H9 (cell line): ENCODE measurements around the gene FLT1. TPM values are rescaled to one million over a fixed set of nuclear protein-coding genes. Genes with fewer than 3 reads are reported as not detected.

ENCODE experiments used
- DNase-seq: peaks from one replicate; pipeline ENCODE4 v3.0.0-alpha.2; 2017
- H2AFZ ChIP-seq: one replicate; pipeline ENCODE4 v1.6.1; 2013; ENCODE audit warnings: mild to moderate bottlenecking, low read length, control low read depth, moderate library complexity
- H2AK5ac ChIP-seq: 2 replicates; pipeline ENCODE4 v1.6.1; 2013; ENCODE audit warnings: low read length, control low read depth, mixed read lengths; ENCODE audit not compliant: insufficient read length
- H2BK120ac ChIP-seq: one replicate; pipeline ENCODE4 v1.6.1; 2013; ENCODE audit warnings: low read depth, mild to moderate bottlenecking, low read length, control low read depth, inconsistent platforms; ENCODE audit not compliant: poor library complexity, severe bottlenecking
- H2BK12ac ChIP-seq: 2 replicates; pipeline ENCODE4 v1.6.1; 2013; ENCODE audit warnings: low read length, control low read depth, mixed read lengths, low read depth; ENCODE audit not compliant: insufficient read length
- H2BK15ac ChIP-seq: 2 replicates; pipeline ENCODE4 v1.6.1; 2013; ENCODE audit warnings: low read depth, low read length, control low read depth
- H2BK20ac ChIP-seq: one replicate; pipeline ENCODE4 v1.6.1; 2013; ENCODE audit warnings: low read depth, mild to moderate bottlenecking, low read length, control low read depth, inconsistent platforms; ENCODE audit not compliant: poor library complexity, severe bottlenecking
- H2BK5ac ChIP-seq: 2 replicates; pipeline ENCODE4 v1.6.1; 2013; ENCODE audit warnings: low read length, control low read depth, mixed read lengths; ENCODE audit not compliant: insufficient read length
- H3K14ac ChIP-seq: 2 replicates; pipeline ENCODE4 v1.6.1; 2013; ENCODE audit warnings: low read length, control low read depth; ENCODE audit not compliant: insufficient read depth
- H3K18ac ChIP-seq: 2 replicates; pipeline ENCODE4 v1.6.1; 2013; ENCODE audit warnings: low read depth, mild to moderate bottlenecking, mixed read lengths, low read length, control low read depth; ENCODE audit not compliant: insufficient read length
- H3K23ac ChIP-seq: 2 replicates; pipeline ENCODE4 v1.6.1; 2013; ENCODE audit warnings: low read length, control low read depth, mixed read lengths, low read depth; ENCODE audit not compliant: insufficient read length
- H3K23me2 ChIP-seq: 2 replicates; pipeline ENCODE4 v1.6.1; 2013; ENCODE audit warnings: low read depth, mild to moderate bottlenecking, mixed read lengths, low read length, control low read depth; ENCODE audit not compliant: insufficient read length, poor library complexity, severe bottlenecking
- H3K27ac ChIP-seq: 2 replicates; pipeline ENCODE4 v1.5.1; 2013; ENCODE audit warnings: low read length, control low read depth, mixed read lengths, low read depth; ENCODE audit not compliant: insufficient read length
- H3K27me3 ChIP-seq: 2 replicates; pipeline ENCODE4 v1.6.1; 2013; ENCODE audit warnings: low read length, control low read depth, inconsistent platforms; ENCODE audit not compliant: insufficient read depth
- H3K4ac ChIP-seq: 2 replicates; pipeline ENCODE4 v1.6.1; 2013; ENCODE audit warnings: low read depth, mild to moderate bottlenecking, control low read depth, inconsistent platforms, low read length, moderate library complexity
- H3K4me1 ChIP-seq: 2 replicates; pipeline ENCODE4 v1.6.1; 2013; ENCODE audit warnings: low read length, control low read depth, inconsistent platforms; ENCODE audit not compliant: insufficient read depth
- H3K4me2 ChIP-seq: 2 replicates; pipeline ENCODE4 v1.6.1; 2013; ENCODE audit warnings: low read length, control low read depth, mixed read lengths; ENCODE audit not compliant: insufficient read length, insufficient read depth
- H3K56ac ChIP-seq: 2 replicates; pipeline ENCODE4 v1.6.1; 2013; ENCODE audit warnings: low read depth, mild to moderate bottlenecking, mixed read lengths, low read length, control low read depth; ENCODE audit not compliant: insufficient read length
- H3K79me1 ChIP-seq: 2 replicates; pipeline ENCODE4 v1.6.1; 2013; ENCODE audit warnings: low read depth, mild to moderate bottlenecking, moderate library complexity, low read length, control low read depth, inconsistent platforms; ENCODE audit not compliant: insufficient read depth, poor library complexity, severe bottlenecking
- H3K79me2 ChIP-seq: 2 replicates; pipeline ENCODE4 v1.6.1; 2013; ENCODE audit warnings: low read length, control low read depth, inconsistent platforms; ENCODE audit not compliant: insufficient read depth
- H3K9ac ChIP-seq: 2 replicates; pipeline ENCODE4 v1.6.1; 2013; ENCODE audit warnings: low read length, control low read depth, mixed read lengths; ENCODE audit not compliant: insufficient read length; ENCODE audit errors: extremely low read depth
- H3K9me3 ChIP-seq: one replicate; pipeline ENCODE4 v1.6.1; 2013; ENCODE audit warnings: low read depth, low read length, inconsistent platforms; ENCODE audit not compliant: control insufficient read depth
- H3T11ph ChIP-seq: one replicate; pipeline ENCODE4 v1.6.1; 2013; ENCODE audit warnings: mild to moderate bottlenecking, low read length, control low read depth, inconsistent platforms
- H4K20me1 ChIP-seq: one replicate; pipeline ENCODE4 v1.6.1; 2013; ENCODE audit not compliant: control insufficient read depth, insufficient read length, insufficient read depth
- H4K5ac ChIP-seq: 2 replicates; pipeline ENCODE4 v1.6.1; 2013; ENCODE audit warnings: low read depth, mild to moderate bottlenecking, mixed read lengths, low read length, control low read depth; ENCODE audit not compliant: insufficient read length
- H4K8ac ChIP-seq: replicated peaks from 2 replicates; pipeline ENCODE4 v1.6.1; 2013; ENCODE audit warnings: low read length, control low read depth, mixed read lengths, low read depth; ENCODE audit not compliant: insufficient read length
- H4K91ac ChIP-seq: 2 replicates; pipeline ENCODE4 v1.6.1; 2013; ENCODE audit warnings: low read depth, mild to moderate bottlenecking, moderate library complexity, mixed read lengths, low read length, control low read depth; ENCODE audit not compliant: insufficient read length
- H3K27ac Mint-ChIP-seq, 3 experiments: 2 replicates in 2 of 3; 3 replicates in 1 of 3; pipeline ENCODE4 v1.8.0; 2020 to 2021; ENCODE audit warnings: mixed read lengths in 3 of 3, mild to moderate bottlenecking in 1 of 3, moderate library complexity in 1 of 3
- H3K27me3 Mint-ChIP-seq: 2 replicates; pipeline ENCODE4 v1.8.0; 2021; ENCODE audit warnings: low read depth, mild to moderate bottlenecking, moderate library complexity, mixed read lengths
- H3K36me3 Mint-ChIP-seq, 3 experiments: 2 replicates in 2 of 3; 3 replicates in 1 of 3; pipeline ENCODE4 v1.8.0; 2020 to 2021; ENCODE audit warnings: low read depth in 3 of 3, mixed read lengths in 3 of 3; ENCODE audit not compliant: insufficient read depth in 1 of 3
- H3K4me1 Mint-ChIP-seq, 2 experiments: 2 replicates each; pipeline ENCODE4 v1.8.0; 2020; ENCODE audit warnings: mixed read lengths in 2 of 2
- H3K4me3 Mint-ChIP-seq, 2 experiments: 2 replicates in 1 of 2; 3 replicates in 1 of 2; pipeline ENCODE4 v1.8.0; 2020 to 2021; ENCODE audit warnings: mild to moderate bottlenecking in 2 of 2, mixed read lengths in 2 of 2, moderate library complexity in 1 of 2
- H3K9me3 Mint-ChIP-seq, 2 experiments: 2 replicates in 1 of 2; 3 replicates in 1 of 2; pipeline ENCODE4 v1.8.0; 2020; ENCODE audit warnings: mild to moderate bottlenecking in 2 of 2, mixed read lengths in 2 of 2, moderate library complexity in 1 of 2
- whole genome bisulfite sequencing: extraction: QIAGEN DNeasy Blood & Tissue Kit; methylation state at CpG from one replicate; pipeline ENCODE4 v1.1.7; 2013; ENCODE audit warnings: missing lambda C conversion rate, low lambda C conversion rate, mixed read lengths; ENCODE audit not compliant: insufficient read length; ENCODE audit errors: extremely low coverage; 5-methylcytosine and 5-hydroxymethylcytosine counted together
- total RNA-seq: library from RNA; stranded (reverse); gene quantifications from 2 replicates; pipeline ENCODE4 v1.2.1, GENCODE V29; 2021
- TF ChIP-seq, protein P1 (sequence below): fragments of 200-600 bp; sonication (generic); conservative IDR thresholded peaks from 3 replicates; pipeline ENCODE4 v1.8.0; 2021; ENCODE audit warnings: antibody characterized with exemption, mild to moderate bottlenecking

Gene FLT1
- total RNA-seq, 1 experiment from 2014 or later: 84.1 TPM

DNA sequence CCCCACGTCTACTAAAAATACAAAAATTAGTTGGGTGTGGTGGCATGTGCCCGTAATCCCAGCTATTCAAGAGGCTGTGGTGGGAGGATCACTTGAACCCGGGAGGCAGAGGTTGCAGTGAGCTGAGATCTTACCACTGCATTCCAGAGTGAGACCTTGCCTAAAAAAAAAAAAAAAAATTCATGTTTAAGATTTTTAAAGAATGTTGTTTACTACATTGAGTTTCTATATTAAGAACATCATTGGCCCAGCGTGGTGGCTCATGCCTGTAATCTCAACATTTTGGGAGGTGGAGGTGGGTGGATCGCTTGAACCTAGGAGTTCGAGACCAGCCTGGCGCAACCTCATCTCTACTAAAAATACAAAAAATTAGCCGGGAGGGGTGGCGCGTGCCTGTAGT, 31.9 kb upstream of the FLT1 start:
- H4K5ac ChIP-seq: no peak overlapping the region
- DNase-seq: no peak
- H3K18ac ChIP-seq: no peak overlapping the region
- H3K4me1 ChIP-seq: peaks cover 22% of the 10 kb centered on the region; the same call in 1 of the 2 replicates
- Mint-ChIP-seq H3K4me1 (peaks cover 19 to 20% of the 10 kb centered on the region in 2 experiments), H3K36me3 (no peaks in the 10 kb centered on the region), H3K9me3 (no peaks in the 10 kb centered on the region), H3K27ac (no peak overlapping the region; a peak in 1 of 7 replicates), H3K4me3 (no peak overlapping the region), H3K27me3 (no peaks in the 10 kb centered on the region; the same call in 1 of the 2 replicates)
- H2BK120ac ChIP-seq: no peak overlapping the region
- H3K56ac ChIP-seq: no peak overlapping the region
- no peaks in the 10 kb centered on the region for H3K79me1 ChIP-seq
- H3K23ac ChIP-seq: no peak overlapping the region
- H3K9me3 ChIP-seq: no peaks in the 10 kb centered on the region
- no peak overlapping the region for H2AK5ac ChIP-seq
- H3K4me2 ChIP-seq: no peak overlapping the region
- H3K14ac ChIP-seq: no peak overlapping the region
- no CpG with 5 or more reads among the region's 10 CpGs for WGBS
- no peak overlapping the region for H4K91ac ChIP-seq
- no peak overlapping the region for H2AFZ ChIP-seq
- TF ChIP-seq, protein P1, sequence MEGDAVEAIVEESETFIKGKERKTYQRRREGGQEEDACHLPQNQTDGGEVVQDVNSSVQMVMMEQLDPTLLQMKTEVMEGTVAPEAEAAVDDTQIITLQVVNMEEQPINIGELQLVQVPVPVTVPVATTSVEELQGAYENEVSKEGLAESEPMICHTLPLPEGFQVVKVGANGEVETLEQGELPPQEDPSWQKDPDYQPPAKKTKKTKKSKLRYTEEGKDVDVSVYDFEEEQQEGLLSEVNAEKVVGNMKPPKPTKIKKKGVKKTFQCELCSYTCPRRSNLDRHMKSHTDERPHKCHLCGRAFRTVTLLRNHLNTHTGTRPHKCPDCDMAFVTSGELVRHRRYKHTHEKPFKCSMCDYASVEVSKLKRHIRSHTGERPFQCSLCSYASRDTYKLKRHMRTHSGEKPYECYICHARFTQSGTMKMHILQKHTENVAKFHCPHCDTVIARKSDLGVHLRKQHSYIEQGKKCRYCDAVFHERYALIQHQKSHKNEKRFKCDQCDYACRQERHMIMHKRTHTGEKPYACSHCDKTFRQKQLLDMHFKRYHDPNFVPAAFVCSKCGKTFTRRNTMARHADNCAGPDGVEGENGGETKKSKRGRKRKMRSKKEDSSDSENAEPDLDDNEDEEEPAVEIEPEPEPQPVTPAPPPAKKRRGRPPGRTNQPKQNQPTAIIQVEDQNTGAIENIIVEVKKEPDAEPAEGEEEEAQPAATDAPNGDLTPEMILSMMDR: no peak
- H3K23me2 ChIP-seq: peaks cover 10% of the 10 kb centered on the region
- H2BK20ac ChIP-seq: no peak overlapping the region
- H3K27me3 ChIP-seq: no peaks in the 10 kb centered on the region; the same call in 1 of the 2 replicates
- no peak overlapping the region for H3K27ac ChIP-seq
- no peak overlapping the region for H3K9ac ChIP-seq
- H3K4ac ChIP-seq: no peak overlapping the region
- H2BK15ac ChIP-seq: no peak overlapping the region
- no peak overlapping the region for H4K8ac ChIP-seq
- H3T11ph ChIP-seq: no peak overlapping the region
- H2BK12ac ChIP-seq: no peak overlapping the region
- no peaks in the 10 kb centered on the region for H3K79me2 ChIP-seq
- no peak overlapping the region for H2BK5ac ChIP-seq
- no peaks in the 10 kb centered on the region for H4K20me1 ChIP-seq
